Measurements from ENCODE around the gene ADAR.

GRCh38 chr1:154565876-154566275, 42.1 kb downstream of the ADAR start:
- TF ChIP-seq CTCF (IDR thresholded peaks at IDR 0.05) (no peak), POLR2A (IDR thresholded peaks at IDR 0.05) (no peak)

Data from adrenal gland (tissue), 5 donors.